Prostate gland (tissue), 2 donors: ENCODE measurements around the gene APOBEC3B.
"Not testable (repeated sequence)": the region's sequence is repeated elsewhere in the genome, so short reads cannot be mapped to it uniquely, and the experiment has no call there.

Source experiments
- POLR2A ChIP-seq: fragments of 450-650 bp; IDR thresholded peaks from one replicate; pipeline ENCODE4 v1.6.1; 2016; ENCODE audit warnings: antibody characterized with exemption, mild to moderate bottlenecking
- POLR2AphosphoS5 ChIP-seq: sonication (generic); formaldehyde crosslinking; IDR thresholded peaks from one replicate; pipeline ENCODE4 v1.6.1; 2017; ENCODE audit warnings: antibody characterized with exemption
- TF ChIP-seq, protein P1 (sequence below), 4 experiments: fragments of 200-600 bp in 2 of 4; fragments of 450-650 bp in 2 of 4; sonication (generic) in 2 of 4; IDR thresholded peaks; 1 replicate in 3 of 4; 2 replicates in 1 of 4; pipeline ENCODE4 v1.5.1; 2016 to 2019; ENCODE audit warnings: antibody characterized with exemption in 4 of 4, mild to moderate bottlenecking in 2 of 4, moderate library complexity in 2 of 4

DNA sequence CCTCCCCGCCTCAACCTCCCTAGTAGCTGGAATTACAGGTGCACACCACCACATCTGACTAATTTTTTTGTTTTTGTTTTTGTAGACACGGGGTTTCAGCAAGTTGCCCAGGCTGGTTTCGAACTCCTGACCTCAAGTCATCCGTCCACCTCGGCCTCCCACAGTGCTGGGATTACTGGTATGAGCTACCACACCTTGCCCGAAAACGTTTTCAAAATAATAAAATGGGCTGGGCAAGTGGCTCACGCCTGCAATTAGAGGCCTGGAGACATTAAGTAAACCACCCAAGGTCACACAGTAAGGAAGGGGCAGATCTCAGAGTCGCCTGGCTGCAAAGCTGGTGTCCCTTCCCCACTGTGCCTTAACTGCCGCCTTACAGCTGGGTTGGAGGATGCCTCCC, 1.6 kb upstream of the APOBEC3B start:
- TF ChIP-seq POLR2A, POLR2AphosphoS5: not testable (repeated sequence)
- TF ChIP-seq, protein P1, sequence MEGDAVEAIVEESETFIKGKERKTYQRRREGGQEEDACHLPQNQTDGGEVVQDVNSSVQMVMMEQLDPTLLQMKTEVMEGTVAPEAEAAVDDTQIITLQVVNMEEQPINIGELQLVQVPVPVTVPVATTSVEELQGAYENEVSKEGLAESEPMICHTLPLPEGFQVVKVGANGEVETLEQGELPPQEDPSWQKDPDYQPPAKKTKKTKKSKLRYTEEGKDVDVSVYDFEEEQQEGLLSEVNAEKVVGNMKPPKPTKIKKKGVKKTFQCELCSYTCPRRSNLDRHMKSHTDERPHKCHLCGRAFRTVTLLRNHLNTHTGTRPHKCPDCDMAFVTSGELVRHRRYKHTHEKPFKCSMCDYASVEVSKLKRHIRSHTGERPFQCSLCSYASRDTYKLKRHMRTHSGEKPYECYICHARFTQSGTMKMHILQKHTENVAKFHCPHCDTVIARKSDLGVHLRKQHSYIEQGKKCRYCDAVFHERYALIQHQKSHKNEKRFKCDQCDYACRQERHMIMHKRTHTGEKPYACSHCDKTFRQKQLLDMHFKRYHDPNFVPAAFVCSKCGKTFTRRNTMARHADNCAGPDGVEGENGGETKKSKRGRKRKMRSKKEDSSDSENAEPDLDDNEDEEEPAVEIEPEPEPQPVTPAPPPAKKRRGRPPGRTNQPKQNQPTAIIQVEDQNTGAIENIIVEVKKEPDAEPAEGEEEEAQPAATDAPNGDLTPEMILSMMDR (IDR thresholded peaks at IDR 0.05): not testable (repeated sequence)
